HG03469 (cell line): ENCODE results near the gene AKR1C1.
"Not testable (repeated sequence)": the region's sequence is repeated elsewhere in the genome, so short reads cannot be mapped to it uniquely, and the experiment has no call there.

ENCODE experiments used
- ATAC-seq: cut with Tn5 transposase; IDR thresholded peaks from one replicate; pipeline ENCODE4 v1.9.1; 2021; ENCODE audit warnings: mild to moderate bottlenecking, moderate library complexity, moderate number of reproducible peaks; ENCODE audit not compliant: unreplicated experiment

AKR1C1 gene

DNA sequence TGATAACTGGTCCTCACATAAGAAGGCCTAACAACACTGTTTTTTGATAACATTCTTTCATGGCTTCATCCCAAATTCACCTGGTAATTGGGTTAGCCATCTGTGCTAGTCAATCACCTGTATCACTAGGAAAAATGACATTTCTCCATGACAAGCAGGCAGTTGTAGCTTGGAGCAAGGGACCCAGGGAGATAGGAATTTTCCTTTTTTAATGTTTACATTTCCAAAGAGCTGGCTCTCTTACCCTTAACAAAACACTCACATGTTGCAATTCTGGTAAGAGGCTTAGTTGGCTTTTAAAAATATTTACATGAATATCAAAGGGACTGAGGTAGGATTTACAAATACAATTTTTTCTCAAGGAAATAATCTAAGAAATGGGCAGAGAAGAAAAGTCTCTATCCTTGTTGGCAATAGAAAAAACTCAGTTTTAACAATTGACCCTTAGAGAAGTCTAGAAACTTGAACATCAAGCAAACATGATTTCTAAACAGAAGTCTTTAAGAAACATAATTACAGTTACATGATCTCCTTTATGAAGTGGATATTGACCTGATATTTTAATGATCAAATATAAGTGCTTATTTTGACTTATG is 16.1 kb upstream of the AKR1C1 start:
- ATAC-seq, result no peak

DNA sequence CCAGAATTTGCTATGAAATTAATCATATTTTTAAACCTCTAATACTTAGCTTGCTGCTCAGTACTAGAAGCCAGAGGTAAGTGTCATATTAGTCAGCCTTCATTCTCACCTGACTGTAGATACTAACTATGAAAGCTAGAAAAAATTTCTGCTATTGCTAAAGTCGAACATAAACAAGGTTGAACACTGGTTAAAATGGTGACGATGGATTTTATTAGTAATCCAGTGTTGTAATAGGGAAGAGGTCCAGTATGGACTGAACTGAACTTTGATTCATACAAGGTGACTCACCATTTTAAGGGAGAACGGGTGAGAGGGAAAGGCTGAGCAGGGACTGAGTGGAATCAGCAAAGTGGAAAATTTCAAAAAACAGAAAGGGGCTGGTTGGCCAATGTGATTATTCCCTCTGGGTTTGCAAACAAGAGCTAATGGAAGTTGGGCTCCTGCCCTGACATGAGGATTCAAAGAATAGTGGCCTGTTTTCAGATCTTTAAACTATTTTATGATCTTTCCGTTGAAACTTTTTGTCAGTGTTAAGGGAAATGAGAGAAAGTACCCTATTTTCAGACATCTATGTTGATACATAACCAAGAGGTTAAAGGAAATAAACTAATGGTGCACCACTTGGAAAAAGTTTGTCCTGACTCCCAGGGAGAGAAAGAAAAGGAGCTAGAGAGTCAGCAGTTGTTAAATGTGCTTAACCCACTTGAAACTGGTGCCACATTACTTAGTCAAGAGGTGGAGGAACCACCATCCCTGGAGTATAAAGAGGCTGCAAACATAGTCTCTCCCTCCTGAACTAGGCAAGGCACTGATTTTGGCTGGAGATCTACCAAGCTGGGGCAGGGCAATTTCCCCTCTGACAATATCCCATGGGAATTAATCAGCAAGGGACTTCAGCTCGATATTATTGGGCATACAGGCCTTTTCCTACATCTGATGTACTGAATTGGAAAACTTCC is 15.3 kb upstream of the AKR1C1 start:
- ATAC-seq, result no peak

DNA sequence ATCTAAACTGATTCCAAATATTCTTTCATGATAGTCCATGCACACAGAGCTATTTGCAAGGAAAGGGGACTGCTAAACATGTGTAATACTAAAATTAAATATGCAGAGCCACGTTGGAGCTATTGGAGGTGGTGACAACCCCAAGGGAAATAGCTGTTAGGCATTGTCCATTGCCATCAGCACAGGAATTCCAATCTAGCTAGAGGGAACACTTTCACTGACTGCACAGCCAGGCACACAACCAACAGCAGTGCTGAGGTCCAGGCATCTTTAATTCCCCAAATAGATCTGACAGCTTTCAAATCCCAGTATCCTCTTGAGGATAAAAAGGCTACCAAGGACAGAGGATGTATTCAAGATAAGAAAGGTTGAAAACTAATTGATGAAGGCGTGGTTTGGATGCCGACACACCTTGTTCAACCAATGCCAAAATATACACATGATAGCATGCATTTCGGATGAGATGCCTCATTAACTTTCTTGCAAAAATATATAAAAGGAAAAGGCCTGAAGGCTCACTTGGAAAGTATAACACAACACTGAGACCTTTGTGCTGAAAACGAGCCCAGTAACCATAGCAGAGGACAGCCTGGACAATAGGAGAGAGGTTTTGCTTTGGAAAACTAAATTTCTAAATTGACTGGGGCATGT is 11.6 kb upstream of the AKR1C1 start:
- ATAC-seq, result not testable (repeated sequence)

GRCh38 chr10:4953405-4953804 is 9.8 kb upstream of the AKR1C1 start:
- ATAC-seq, result no peak

DNA sequence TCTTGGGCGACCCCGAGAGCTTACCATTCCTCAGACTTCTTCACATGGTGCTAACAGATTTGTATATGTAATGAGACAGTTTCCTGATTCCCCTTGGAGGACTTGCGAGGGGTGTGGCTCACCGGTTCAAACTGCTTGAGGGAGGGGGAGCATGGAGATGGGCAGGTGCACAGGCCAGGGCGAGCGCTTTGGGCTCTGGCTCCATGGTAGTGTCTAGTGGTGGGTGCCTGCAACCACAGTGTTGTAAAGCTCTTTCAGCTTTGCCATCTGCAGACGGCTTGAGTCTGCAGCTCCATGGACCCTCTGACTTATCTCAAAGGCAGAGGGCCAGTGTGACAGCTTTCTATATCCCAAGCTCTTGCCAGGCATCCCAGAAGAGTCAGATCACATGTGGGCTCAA is 7.1 kb upstream of the AKR1C1 start:
- not testable (repeated sequence) for ATAC-seq

DNA sequence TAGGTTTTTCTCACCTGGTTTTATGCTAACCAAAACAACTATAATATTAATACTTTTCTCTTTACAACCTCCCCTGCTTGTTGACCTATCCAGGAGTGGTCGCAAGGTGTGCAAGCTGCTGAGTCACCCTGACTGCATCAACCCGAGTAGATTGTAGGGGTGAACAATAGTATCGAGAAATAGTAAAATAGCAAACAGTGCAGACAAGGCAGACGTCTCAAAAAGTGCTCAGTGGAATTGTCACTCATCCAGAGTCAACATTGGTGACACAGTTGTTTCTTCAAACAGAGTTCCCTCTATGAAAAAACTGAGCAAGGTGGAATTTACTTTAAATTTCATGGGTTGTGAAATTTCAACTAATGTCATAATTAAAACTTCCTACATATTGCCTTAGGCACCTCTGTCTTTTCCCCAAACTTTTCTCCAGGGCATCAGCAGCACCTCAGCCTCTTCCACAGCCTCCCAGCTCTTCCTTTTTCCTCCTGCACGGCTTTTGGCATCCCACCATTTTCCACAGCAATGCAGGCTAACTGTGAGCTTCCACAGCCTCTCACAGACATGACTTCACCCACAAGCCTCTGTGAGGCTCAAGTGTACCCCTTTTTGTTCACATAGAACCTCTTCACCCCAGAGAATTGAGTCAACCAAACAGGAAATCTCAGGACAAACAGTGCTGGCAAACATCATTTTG is 6.1 kb upstream of the AKR1C1 start:
- ATAC-seq, result not testable (repeated sequence)

- not testable (repeated sequence) for ATAC-seq
These were observed 1.7 kb upstream of the AKR1C1 start for GRCh38 chr10:4961558-4961957.

- not testable (repeated sequence) for ATAC-seq
These were observed 907 bp upstream of the AKR1C1 start for GRCh38 chr10:4962308-4962707.

DNA sequence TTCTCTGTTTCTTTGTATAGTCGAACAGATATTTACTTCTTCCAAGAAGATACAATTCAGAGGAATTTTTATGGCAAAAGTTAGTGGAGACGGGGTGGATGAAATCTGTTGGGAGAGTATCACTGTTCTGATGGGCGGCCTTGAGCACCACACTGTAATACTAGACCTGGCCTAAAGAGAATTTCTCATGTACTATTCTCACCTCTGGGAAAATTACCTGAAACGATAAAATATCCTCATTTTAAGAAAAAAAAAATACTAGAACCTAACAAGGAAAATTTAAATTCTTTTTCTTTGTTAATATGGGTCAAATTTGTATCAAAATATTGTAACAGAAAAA is 570 bp downstream of the AKR1C1 start:
- not testable (repeated sequence) for ATAC-seq

DNA sequence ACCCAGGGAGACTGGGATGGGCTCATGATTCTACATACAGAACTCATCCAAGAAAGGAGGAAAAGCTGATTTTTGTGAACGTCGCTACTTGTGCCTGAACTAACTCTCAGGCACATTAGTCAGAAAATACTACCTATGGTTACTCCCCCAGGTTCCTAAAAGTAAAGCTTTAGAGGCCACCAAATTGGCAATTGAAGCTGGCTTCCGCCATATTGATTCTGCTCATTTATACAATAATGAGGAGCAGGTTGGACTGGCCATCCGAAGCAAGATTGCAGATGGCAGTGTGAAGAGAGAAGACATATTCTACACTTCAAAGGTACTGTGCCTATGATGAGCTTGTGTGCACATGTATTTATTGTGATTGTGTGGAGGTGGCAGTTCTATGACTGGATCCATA is 2.5 kb downstream of the AKR1C1 start:
- not testable (repeated sequence) for ATAC-seq

GRCh38 chr10:4967189-4967588 is 4.0 kb downstream of the AKR1C1 start:
- ATAC-seq, result not testable (repeated sequence)

GRCh38 chr10:4969289-4969688 is 6.1 kb downstream of the AKR1C1 start:
- not testable (repeated sequence) for ATAC-seq

- not testable (repeated sequence) for ATAC-seq
These were observed 7.1 kb downstream of the AKR1C1 start for GRCh38 chr10:4970362-4970761.

DNA sequence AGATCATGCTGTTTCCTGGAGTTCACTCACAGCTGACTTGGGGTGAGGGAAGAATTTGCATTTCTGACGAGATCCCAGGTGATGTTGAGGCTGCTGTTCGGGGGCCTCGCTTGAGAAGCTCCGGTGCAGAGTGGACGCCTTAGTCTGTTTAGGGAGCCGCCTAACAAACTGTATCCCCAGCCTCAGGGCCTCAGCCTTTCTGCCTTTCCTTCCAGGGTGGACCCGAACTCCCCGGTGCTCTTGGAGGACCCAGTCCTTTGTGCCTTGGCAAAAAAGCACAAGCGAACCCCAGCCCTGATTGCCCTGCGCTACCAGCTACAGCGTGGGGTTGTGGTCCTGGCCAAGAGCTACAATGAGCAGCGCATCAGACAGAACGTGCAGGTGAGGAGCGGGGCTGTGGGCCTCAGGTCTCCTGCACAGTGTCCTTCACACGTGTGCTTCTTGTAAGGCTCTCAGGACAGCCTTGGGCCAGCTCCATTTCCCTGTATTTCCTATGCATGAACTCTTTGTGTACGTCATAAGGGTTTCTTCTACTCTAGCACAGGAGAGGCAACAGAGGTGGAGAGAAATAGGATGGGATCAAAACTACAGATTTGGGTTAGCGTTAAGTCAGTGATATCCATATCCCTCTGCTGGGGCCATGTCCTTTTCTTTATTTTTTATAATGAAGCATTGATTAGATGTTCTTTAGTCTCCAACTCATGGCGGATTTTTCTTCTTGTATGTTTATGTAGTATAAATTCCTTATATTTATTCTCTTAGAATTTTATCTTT is 9.3 kb downstream of the AKR1C1 start:
- ATAC-seq, result not testable (repeated sequence)

GRCh38 chr10:4973294-4973693 is 10.1 kb downstream of the AKR1C1 start:
- not testable (repeated sequence) for ATAC-seq

DNA sequence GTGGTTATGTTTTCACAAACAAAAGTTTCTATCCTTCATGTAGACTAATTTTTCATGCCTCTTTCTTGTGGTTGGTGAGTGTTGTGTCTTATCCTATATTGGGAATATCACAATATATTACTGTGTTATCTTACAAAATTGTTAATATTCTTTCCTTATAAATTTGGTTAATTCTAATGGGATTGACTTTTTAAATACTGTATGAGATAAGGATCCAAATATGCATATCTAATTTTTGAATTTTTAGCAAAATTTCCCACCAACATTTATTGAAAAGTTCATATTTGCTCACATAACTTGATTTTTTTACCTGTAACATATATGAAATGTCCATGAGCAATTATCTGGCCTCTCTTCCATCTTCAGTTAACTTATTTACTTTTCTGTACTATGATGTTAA is 11.2 kb downstream of the AKR1C1 start:
- not testable (repeated sequence) for ATAC-seq

GRCh38 chr10:4977025-4977424 is 13.8 kb downstream of the AKR1C1 start:
- ATAC-seq, result no peak

GRCh38 chr10:4978870-4979269 is 15.7 kb downstream of the AKR1C1 start:
- no peak for ATAC-seq

- no peak for ATAC-seq
These were observed 17.6 kb downstream of the AKR1C1 start for GRCh38 chr10:4980793-4981192.

- ATAC-seq, result no peak
These were observed 18.7 kb downstream of the AKR1C1 start for GRCh38 chr10:4981722-4982471.
